Measurements from ENCODE around the gene PLVAP.

The PLVAP gene

DNA sequence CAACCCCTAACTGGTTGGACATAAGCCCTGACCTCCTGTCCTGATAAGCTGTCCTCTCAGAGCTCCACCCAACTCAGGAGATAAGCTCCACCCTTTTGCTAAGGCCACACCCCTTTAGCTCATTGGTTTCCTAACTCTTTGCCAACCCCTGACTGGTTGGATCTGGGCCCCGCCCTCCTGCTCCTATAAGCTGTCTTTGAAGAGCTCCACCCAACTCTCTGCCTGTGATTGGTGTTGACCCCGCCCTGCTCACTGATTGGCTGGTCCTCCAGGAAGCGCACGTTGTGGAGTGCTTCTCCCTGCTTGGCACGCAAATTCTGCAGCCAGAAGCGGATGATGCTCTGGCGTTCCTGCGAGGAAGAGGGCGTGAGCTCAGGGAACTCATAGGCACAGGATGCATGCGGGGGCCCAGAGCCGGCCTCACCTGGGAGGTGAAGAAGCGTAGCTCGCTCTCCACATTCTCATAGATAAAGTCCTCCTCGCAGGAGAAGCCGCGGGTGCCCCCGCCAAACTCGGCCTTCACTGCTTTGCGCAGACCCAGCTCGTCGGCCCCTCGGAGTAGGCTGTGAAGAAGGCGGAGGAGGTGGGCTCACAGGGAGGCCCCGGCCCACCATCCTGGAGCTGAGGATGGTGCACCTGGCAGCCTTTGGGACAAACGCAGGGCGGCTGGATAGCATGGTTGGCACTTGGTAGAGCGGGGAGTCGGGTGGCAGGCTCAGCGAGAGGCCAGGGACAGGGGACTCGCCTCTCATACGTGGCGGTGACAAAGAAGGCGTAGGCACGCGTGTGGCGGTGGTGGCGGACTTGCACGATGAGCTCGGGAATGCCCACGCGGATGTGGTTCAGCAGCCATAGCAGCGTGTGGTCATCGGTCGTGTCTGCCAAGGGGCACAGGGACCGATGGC, 44.2 kb downstream of the PLVAP start:
- DNase-seq (ENCODE audit: low spot score), result no peak
- TF ChIP-seq, protein P1, sequence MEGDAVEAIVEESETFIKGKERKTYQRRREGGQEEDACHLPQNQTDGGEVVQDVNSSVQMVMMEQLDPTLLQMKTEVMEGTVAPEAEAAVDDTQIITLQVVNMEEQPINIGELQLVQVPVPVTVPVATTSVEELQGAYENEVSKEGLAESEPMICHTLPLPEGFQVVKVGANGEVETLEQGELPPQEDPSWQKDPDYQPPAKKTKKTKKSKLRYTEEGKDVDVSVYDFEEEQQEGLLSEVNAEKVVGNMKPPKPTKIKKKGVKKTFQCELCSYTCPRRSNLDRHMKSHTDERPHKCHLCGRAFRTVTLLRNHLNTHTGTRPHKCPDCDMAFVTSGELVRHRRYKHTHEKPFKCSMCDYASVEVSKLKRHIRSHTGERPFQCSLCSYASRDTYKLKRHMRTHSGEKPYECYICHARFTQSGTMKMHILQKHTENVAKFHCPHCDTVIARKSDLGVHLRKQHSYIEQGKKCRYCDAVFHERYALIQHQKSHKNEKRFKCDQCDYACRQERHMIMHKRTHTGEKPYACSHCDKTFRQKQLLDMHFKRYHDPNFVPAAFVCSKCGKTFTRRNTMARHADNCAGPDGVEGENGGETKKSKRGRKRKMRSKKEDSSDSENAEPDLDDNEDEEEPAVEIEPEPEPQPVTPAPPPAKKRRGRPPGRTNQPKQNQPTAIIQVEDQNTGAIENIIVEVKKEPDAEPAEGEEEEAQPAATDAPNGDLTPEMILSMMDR (IDR thresholded peaks at IDR 0.05), result no peak
- Histone ChIP-seq H3K27ac (peak overlapping the region in 1 of 2 donors; percentile 77), H3K4me3 (no peak overlapping the region)

DNA sequence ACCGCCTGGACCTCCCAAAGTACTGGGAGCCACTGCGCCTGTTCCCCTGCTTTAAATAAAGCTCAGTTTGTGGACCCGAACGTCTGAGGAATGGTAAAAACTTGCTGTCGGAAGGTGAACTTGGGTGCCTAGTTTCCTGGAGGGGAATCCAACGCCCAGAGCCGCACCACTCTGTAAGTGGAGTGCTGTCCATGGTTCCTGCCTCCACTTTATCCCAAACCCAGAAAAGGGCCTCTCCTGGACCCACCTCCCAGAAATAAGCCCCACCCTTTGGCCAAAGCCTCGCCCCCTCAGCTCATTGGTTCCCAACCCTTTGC, 44.8 kb downstream of the PLVAP start:
- H3K4me3 ChIP-seq, result no peak overlapping the region
- TF ChIP-seq, protein P1 (IDR thresholded peaks at IDR 0.05), result no peak
- no peak overlapping the region for H3K27ac ChIP-seq
- no peak for DNase-seq (ENCODE audit: low spot score)

DNA sequence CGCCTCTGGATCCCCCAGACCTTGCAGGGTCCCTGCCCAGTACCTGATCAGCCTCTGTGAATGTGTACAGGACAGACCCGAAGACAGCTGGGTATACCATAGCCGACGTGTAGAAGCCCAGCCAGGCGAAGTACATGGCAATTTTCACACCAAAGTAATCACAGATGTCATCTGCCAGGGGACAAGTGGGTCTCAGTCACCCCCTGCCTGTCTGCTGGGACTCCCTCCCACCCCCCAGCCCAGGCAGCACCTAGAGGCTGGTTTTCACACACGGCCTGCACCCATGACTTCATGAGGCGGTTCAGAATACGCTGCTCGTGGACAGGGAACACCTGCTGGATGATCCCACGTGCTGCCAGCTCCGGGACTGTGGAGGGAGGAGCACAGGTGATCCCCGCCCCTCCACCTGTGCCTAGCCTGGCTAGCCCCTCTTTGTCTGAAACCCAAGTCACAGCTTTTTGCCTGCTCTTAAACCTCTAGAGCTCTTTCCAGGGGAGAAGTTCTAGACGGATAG, 46.0 kb downstream of the PLVAP start:
- H3K4me3 ChIP-seq, result no peak overlapping the region
- TF ChIP-seq, protein P1 (IDR thresholded peaks at IDR 0.05), result no peak
- no peak overlapping the region for H3K27ac ChIP-seq
- DNase-seq (ENCODE audit: low spot score), result no peak

DNA sequence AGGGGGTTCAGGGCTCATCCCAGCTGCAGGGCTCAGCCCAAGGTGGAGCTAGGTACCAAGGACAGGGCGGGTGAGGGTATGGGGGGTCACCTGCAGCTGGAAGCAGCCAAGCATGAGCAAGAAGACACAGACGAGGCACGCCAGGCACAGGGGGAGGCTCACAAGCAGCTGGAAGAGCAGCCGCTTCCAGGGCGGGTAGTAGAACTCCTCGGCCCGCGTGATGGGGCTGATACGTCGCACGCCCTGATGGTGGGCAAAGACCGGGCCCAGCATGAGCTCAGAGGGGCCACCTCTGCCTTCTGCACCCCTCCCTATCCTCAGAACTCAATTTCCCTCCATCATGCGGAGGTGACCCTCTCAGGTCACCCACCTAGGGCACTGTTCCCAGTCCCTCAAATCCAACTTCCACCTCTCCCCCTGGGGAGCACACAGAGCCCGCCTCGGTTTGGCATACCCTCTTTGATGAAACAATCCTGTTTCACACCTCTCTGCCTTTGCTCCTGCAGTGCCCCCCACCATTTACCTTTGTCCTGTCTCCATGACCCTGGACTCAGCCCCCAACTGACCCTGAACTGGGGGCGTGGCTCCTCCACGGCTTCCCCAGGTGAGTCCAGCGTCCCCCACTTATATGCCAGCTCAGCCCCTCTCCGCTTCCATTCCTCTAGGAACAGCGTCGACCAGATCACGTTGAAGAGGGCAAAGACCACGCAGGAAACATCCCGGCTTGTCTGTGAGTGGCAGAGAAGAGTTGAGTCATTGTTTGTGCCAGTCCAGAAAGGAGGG, 46.7 kb downstream of the PLVAP start:
- no peak for DNase-seq (ENCODE audit: low spot score)
- no peak overlapping the region for H3K4me3 ChIP-seq
- TF ChIP-seq, protein P1 (IDR thresholded peaks at IDR 0.05), result no peak
- no peak overlapping the region for H3K27ac ChIP-seq

DNA sequence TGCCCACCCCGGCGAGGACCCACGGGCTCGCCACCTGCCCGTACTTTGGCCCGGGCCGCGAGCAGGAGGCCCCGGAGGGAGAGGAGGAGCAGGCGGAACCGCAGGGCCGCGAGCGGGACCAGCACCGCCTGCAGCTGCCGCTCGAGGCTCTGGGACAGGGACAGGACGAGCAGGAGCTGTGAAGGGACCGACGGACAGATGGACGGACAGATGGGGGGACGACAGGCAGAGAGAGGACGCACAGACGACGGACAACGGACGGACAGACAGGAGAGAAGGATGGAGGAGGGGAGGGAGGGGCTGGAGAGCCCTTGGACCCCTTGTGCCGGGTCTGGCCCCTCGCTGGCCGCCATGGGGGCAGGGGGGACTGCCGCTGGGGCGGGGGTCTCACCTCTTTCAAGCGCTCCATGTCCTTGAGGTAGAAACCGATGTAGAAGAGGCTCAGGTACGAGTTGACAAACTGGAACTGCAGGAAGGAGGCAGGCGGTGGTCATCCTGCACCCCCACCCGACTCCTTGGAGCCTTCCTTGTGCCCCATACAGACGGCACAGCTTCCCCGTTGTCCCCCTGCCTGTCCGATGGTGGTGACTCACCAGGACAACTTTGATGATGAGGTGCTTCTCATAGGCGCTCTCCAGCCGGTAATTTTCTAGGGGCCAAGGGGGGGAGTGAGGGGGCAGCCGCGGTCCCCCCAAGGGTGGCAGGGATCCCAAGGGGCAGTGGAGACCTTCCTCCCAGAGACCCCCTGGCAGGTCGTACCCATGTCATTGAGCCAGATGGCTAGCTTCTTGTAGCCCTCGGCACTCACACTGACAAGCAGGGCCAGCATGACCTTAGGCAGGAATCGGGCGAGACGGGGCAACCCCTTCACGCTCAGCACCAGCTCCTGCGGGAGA, 47.5 kb downstream of the PLVAP start:
- peak overlapping the region; percentile 32 for H3K4me3 ChIP-seq
- TF ChIP-seq, protein P1 (IDR thresholded peaks at IDR 0.05), result no peak
- DNase-seq (ENCODE audit: low spot score), result no peak
- no peak overlapping the region for H3K27ac ChIP-seq

DNA sequence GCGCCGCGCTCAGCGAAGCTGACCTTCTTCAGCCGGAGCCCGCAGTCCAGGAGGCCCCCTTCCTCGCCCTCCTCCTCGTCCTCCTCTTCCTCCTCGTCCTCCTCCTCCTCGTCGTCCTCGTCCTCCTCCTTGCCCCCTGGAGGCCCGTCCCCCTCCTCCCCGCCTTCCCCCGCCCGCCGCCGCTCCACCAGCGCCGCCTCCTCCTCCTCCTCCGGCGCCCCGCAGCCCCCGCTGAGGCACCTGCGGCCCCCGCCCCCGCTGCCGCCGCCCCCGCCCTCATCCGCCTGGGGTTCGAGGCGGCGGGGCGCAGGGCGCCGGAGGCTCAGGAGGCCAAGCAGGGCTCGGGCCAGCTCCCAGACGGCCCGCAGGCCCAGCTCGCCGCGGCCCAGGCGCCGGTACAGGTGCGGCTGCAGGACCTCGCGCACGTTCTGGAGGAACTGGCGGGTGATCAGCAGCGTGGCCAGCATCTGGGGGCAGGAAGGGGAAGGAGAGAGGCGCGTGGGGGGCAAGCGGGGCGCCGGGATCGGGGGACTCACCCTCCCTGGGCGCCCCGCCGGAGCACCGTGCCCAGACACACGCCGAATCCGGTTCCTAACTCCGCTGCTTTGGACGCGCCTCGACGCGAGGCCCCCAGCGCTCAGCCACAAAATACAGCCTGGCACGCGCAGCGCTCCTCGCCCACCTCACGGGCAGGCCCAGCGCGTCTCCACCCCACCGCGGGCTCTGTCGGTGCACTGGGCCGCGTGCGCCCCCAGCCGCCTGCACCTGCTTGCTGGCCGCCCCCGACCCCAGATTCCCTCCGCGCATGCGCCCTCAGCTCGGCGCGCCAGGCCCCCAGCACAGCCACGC, 48.4 kb downstream of the PLVAP start:
- no peak for DNase-seq (ENCODE audit: low spot score)
- TF ChIP-seq, protein P1 (IDR thresholded peaks at IDR 0.05), result no peak
- Histone ChIP-seq H3K4me3 (peak overlapping the region; percentile 32), H3K27ac (no peak overlapping the region)

Measured in coronary artery (tissue), 2 donors.